BJ (cell line): ENCODE results near the gene PURA. TPM values are rescaled to one million over a fixed set of nuclear protein-coding genes. Genes with fewer than 3 reads are reported as not detected.
A peak's percentile ranks its signal among the peaks of the same experiment; 100 is the strongest.

Experiments used
- CTCF ChIA-PET: fragments of 350-600 bp; formaldehyde crosslinking; extraction: SDS; loops from one replicate; lab custom pipeline; 2021; ENCODE audit warnings: antibody characterized with exemption, inconsistent platforms; lab: Yijun Ruan, JAX
- POLR2A ChIA-PET: fragments of 300-600 bp; sonication (Branson Sonifier 250); formaldehyde crosslinking; extraction: SDS; loops from one replicate; lab custom pipeline; 2021; ENCODE audit warnings: antibody characterized with exemption; lab: Charles Lee
- DNase-seq: peaks from one replicate; pipeline ENCODE4 v3.0.0-alpha.2; 2011; ENCODE audit warnings: low read depth
- H3K27me3 ChIP-seq: 2 replicates; pipeline ENCODE4 v1.6.0; 2011; ENCODE audit warnings: low read length; ENCODE audit not compliant: control insufficient read depth, insufficient read depth
- H3K36me3 ChIP-seq: 2 replicates; pipeline ENCODE4 v1.5.1; 2011; ENCODE audit warnings: low read length; ENCODE audit not compliant: control insufficient read depth, insufficient read depth
- H3K4me3 ChIP-seq: 2 replicates; pipeline ENCODE4 v1.5.1; 2011; ENCODE audit warnings: low read depth, mild to moderate bottlenecking, control low read depth, low read length
- polyA plus RNA-seq: library from polyadenylated mRNA; depleted of rRNA; stranded (reverse); fragments of >200 nt; gene quantifications from 2 replicates; pipeline ENCODE4 v1.2.3, GENCODE V29; 2011
- TF ChIP-seq, protein P1 (sequence below): IDR thresholded peaks from 2 replicates; pipeline ENCODE4 v1.5.1; 2011; ENCODE audit warnings: low read depth, mild to moderate bottlenecking, control low read depth, inconsistent platforms, low read length, moderate library complexity; ENCODE audit not compliant: insufficient read depth

PURA gene
- polyA plus RNA-seq, 1 experiment, result 5.2 TPM

DNA sequence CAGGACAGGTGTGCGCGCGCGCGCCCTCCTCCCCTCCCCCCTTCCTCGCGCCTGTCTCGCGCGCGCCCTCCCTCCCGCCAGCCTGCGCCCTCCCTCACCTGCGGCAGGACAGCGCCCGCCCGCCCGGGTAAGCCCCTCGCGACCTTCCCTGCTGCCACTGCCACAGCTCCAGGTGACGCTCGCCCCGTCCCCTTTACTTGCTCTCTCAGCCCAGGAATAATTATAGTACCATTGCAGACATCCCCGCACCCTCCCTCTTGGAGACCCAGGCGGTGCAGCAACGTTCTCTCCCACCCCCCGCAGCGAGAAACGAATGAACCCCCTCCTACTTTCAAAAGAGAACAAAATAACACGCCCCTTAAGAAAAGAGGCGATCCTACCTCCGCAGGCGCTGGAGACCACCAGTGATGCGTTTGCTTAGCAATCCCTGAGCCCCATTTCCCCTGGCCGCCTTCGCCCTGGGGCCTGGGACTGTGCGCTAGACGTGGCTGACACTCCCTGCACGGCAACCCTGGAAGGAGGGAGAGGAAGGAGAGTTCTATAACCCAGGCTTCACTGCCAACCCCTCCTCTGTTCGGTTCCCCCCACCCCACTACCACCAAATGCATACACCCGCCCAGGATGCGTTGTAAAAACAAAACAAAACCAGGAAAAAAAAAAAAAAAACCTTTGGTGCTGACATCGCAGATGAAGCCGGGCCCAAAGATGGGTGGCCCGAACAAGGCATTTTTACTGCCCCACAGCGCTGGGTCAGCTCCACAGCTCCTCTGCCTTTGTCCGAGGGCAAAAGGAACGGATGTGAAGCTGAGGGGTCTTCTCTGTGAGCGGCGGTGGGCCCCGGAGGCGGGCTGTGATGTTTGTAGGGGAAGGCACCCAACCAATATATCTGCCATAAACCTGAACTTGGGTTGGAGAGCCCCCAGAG, 5.6 kb upstream of the PURA start:
- H3K27me3 ChIP-seq, result 0 out of 2 replicates have a peak, but pooled peaks cover 2% of the 10 kb centered on the region
- POLR2A ChIA-PET, result interaction anchor here (0.6 to 0.7 kb wide), 2 partner anchors 62 to 458 kb away, joined by 3 to 8 read pairs; no protein-coding TSS in a partner anchor
- no peaks in the 10 kb centered on the region for H3K36me3 ChIP-seq
- DNase-seq, result no peak
- CTCF ChIA-PET, result interaction anchor here (0.6 to 6.4 kb wide), 9 partner anchors 13 to 508 kb away, joined by 3 to 52 read pairs (median 3); no protein-coding TSS in a partner anchor
- H3K4me3 ChIP-seq, result peak overlapping the region; percentile 94
- TF ChIP-seq, protein P1, sequence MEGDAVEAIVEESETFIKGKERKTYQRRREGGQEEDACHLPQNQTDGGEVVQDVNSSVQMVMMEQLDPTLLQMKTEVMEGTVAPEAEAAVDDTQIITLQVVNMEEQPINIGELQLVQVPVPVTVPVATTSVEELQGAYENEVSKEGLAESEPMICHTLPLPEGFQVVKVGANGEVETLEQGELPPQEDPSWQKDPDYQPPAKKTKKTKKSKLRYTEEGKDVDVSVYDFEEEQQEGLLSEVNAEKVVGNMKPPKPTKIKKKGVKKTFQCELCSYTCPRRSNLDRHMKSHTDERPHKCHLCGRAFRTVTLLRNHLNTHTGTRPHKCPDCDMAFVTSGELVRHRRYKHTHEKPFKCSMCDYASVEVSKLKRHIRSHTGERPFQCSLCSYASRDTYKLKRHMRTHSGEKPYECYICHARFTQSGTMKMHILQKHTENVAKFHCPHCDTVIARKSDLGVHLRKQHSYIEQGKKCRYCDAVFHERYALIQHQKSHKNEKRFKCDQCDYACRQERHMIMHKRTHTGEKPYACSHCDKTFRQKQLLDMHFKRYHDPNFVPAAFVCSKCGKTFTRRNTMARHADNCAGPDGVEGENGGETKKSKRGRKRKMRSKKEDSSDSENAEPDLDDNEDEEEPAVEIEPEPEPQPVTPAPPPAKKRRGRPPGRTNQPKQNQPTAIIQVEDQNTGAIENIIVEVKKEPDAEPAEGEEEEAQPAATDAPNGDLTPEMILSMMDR, result no peak

- no peak for DNase-seq
- H3K4me3 ChIP-seq, result peak overlapping the region; percentile 94
- ChIA-PET CTCF (interaction anchor here (0.7 to 6.4 kb wide), 4 partner anchors 13 to 509 kb away, joined by 3 to 52 read pairs (median 3); no protein-coding TSS in a partner anchor), POLR2A (interaction anchor here (0.6 kb wide), 2 partner anchors 459 to 1403 kb away, joined by 3 to 6 read pairs; no protein-coding TSS in a partner anchor)
- 0 out of 2 replicates have a peak, but pooled peaks cover 2% of the 10 kb centered on the region for H3K27me3 ChIP-seq
- no peaks in the 10 kb centered on the region for H3K36me3 ChIP-seq
- TF ChIP-seq, protein P1, result no peak
Measured at GRCh38 chr5:140109018-140109758, 4.7 kb upstream of the PURA start.

DNA sequence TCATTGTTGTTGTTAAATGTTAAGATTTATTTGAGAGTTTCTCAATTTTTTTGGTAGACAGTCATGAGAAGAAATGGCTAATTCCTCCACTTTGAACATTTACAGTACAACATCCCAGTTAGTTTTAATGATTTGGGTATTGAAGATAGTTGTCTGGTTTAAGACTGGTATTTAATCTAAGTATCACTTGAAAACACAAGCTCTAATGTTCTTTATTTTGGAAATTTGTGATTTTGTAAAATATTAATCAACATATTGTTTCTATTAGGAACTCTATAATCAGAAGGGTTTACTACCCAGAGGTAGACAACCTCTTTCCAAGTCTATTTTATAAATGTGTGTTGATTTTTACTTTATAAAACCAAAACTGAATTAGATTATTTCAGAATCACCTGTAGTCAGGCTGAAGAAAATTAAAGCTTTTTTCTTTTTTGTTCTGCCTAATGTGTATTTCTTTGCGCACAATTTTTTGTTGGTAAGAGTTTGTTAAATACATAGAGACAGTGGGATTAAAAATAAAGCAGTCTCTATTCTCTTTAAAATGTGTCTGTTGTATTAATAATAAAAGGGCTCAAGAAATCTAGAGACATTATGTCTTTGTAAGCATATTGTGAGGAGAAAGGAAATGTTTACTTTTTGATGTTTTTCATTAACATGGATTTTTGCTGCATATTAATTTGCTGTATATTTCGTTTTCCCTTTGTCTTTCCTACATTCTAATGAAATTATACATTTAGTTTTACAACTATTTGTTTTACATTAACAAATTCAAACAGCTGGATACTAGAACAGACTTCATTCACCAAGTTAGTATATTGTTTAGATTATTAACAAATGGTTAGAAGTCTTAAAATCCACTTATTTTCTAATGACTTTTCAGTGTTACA, 3.9 kb upstream of the PURA start:
- ChIA-PET CTCF (interaction anchor here (1.0 to 6.4 kb wide), 2 partner anchors 12 to 35 kb away, joined by 3 to 52 read pairs; no protein-coding TSS in a partner anchor), POLR2A (interaction anchor here (0.6 kb wide), 1 partner anchor 1402 kb away, joined by 6 read pairs; no protein-coding TSS in a partner anchor)
- Histone ChIP-seq H3K27me3 (no peaks in the 10 kb centered on the region), H3K36me3 (peaks cover 3% of the 10 kb centered on the region; the same call in 1 of the 2 replicates), H3K4me3 (peak overlapping the region; percentile 94; the same call in 1 of the 2 replicates)
- DNase-seq, result no peak
- TF ChIP-seq, protein P1, result no peak

DNA sequence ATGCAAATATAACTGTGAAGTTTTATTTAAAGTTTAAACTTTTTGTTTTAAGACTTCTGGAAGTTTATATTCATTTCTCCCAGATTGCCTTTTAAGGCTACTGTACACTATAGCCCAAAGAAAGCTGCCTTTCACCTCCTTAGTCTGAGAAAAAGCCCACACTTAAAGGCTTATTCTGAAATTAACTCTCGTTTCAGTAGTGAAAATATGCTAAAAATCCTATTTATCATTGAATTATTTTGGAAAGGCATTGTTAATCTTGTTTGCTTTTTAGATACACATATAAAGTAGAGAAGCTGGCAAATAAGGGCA, 3.3 kb upstream of the PURA start:
- TF ChIP-seq, protein P1, result no peak
- DNase-seq, result no peak
- ChIA-PET POLR2A (no interaction called here), CTCF (interaction anchor here (6.4 kb wide), 1 partner anchor 34 kb away, joined by 52 read pairs; no protein-coding TSS in a partner anchor)
- Histone ChIP-seq H3K36me3 (peaks cover 3% of the 10 kb centered on the region; the same call in 1 of the 2 replicates), H3K27me3 (no peaks in the 10 kb centered on the region), H3K4me3 (no peak overlapping the region)
